MM.1S (cell line): Measurements from ENCODE around the gene ZNF385D.

Experiments used
- DNase-seq: peaks from one replicate; pipeline ENCODE4 v3.0.0-alpha.2; 2015
- H2AFZ ChIP-seq: fragments of 300-600 bp; sonication (generic); 2 replicates; pipeline ENCODE4 v1.6.0; 2016; ENCODE audit warnings: antibody characterized with exemption, low read length
- H3F3A ChIP-seq: fragments of 300-600 bp; sonication (generic); 2 replicates; pipeline ENCODE4 v1.6.1; 2016; ENCODE audit warnings: mild to moderate bottlenecking, antibody characterized with exemption, low read length, moderate library complexity, mixed read lengths; ENCODE audit not compliant: insufficient read depth
- H3K27ac ChIP-seq: fragments of 300-600 bp; sonication (generic); 2 replicates; pipeline ENCODE4 v1.5.1; 2016; ENCODE audit warnings: mild to moderate bottlenecking, low read length
- H3K27me3 ChIP-seq: fragments of 300-600 bp; sonication (generic); replicated peaks from 2 replicates; pipeline ENCODE4 v1.6.0; 2016; ENCODE audit warnings: low read length; ENCODE audit not compliant: insufficient read depth
- H3K36me3 ChIP-seq: fragments of 300-600 bp; sonication (generic); replicated peaks from 2 replicates; pipeline ENCODE4 v1.6.1; 2016; ENCODE audit warnings: mild to moderate bottlenecking, low read length, mixed read lengths; ENCODE audit not compliant: insufficient read depth
- H3K4me1 ChIP-seq: fragments of 300-600 bp; sonication (generic); 2 replicates; pipeline ENCODE4 v1.6.1; 2016; ENCODE audit warnings: low read length, mixed read lengths
- H3K4me2 ChIP-seq: fragments of 300-600 bp; sonication (generic); 2 replicates; pipeline ENCODE4 v1.6.0; 2016; ENCODE audit warnings: low read depth, low read length
- H3K4me3 ChIP-seq: fragments of 300-600 bp; sonication (generic); 2 replicates; pipeline ENCODE4 v1.5.1; 2016; ENCODE audit warnings: low read length, mixed read lengths
- H3K79me2 ChIP-seq: fragments of 300-600 bp; sonication (generic); 2 replicates; pipeline ENCODE4 v1.6.1; 2016; ENCODE audit warnings: mixed run types, low read length, mixed read lengths
- H3K9ac ChIP-seq: fragments of 300-600 bp; sonication (generic); 2 replicates; pipeline ENCODE4 v1.6.1; 2016; ENCODE audit warnings: low read length, mixed read lengths
- H3K9me2 ChIP-seq: fragments of 300-600 bp; sonication (generic); replicated peaks from 2 replicates; pipeline ENCODE4 v1.6.1; 2016; ENCODE audit warnings: mild to moderate bottlenecking, low read length, mixed read lengths; ENCODE audit not compliant: insufficient read depth
- H3K9me3 ChIP-seq: fragments of 300-600 bp; sonication (generic); replicated peaks from 2 replicates; pipeline ENCODE4 v1.6.1; 2016; ENCODE audit warnings: mild to moderate bottlenecking, low read length, mixed read lengths; ENCODE audit not compliant: insufficient read depth
- H4K20me1 ChIP-seq: fragments of 300-600 bp; sonication (generic); 2 replicates; pipeline ENCODE4 v1.6.1; 2016; ENCODE audit warnings: mild to moderate bottlenecking, low read length, moderate library complexity, mixed read lengths; ENCODE audit not compliant: insufficient read depth
- CTCF ChIP-seq: fragments of 300-600 bp; sonication (generic); IDR thresholded peaks from 2 replicates; pipeline ENCODE4 v1.5.1; 2016; ENCODE audit warnings: antibody characterized with exemption, low read length, mixed read lengths
- EZH2 ChIP-seq: fragments of 300-600 bp; sonication (generic); optimal IDR thresholded peaks from 2 replicates; pipeline ENCODE3; 2017; ENCODE audit warnings: low read depth, mild to moderate bottlenecking, antibody characterized with exemption, low read length, mixed read lengths
- EZH2phosphoT487 ChIP-seq: fragments of 300-600 bp; sonication (generic); IDR thresholded peaks from 2 replicates; pipeline ENCODE4 v1.6.1; 2018; ENCODE audit warnings: antibody characterized with exemption, low read length

Gene ZNF385D

GRCh38 chr3:21613372-21614070 is 137.5 kb downstream of the ZNF385D start:
- Histone ChIP-seq H4K20me1 (no peaks in the 10 kb centered on the region), H3K27me3 (no peaks in the 10 kb centered on the region), H3F3A (no peaks in the 10 kb centered on the region), H3K27ac (no peak overlapping the region), H3K9me2 (no peaks in the 10 kb centered on the region), H3K4me2 (no peak overlapping the region), H3K9ac (no peak overlapping the region), H3K4me1 (no peaks in the 10 kb centered on the region), H3K9me3 (no peaks in the 10 kb centered on the region), H3K36me3 (no peaks in the 10 kb centered on the region), H3K4me3 (no peak overlapping the region), H3K79me2 (no peaks in the 10 kb centered on the region), H2AFZ (no peak overlapping the region)
- no peak for DNase-seq
- no peak for TF ChIP-seq EZH2
- no peak for TF ChIP-seq CTCF
- no peak for TF ChIP-seq EZH2phosphoT487

GRCh38 chr3:21601178-21601577 is 149.8 kb downstream of the ZNF385D start:
- no peaks in the 10 kb centered on the region for H3K27me3 ChIP-seq
- H3K4me2 ChIP-seq, result no peak overlapping the region
- no peaks in the 10 kb centered on the region for H3K79me2 ChIP-seq
- no peak for TF ChIP-seq EZH2
- TF ChIP-seq CTCF, result no peak
- no peak for TF ChIP-seq EZH2phosphoT487
- no peak overlapping the region for H3K27ac ChIP-seq
- no peaks in the 10 kb centered on the region for H3K9me3 ChIP-seq
- H3F3A ChIP-seq, result no peaks in the 10 kb centered on the region
- H3K9ac ChIP-seq, result no peak overlapping the region
- H3K4me3 ChIP-seq, result no peak overlapping the region
- H3K36me3 ChIP-seq, result no peaks in the 10 kb centered on the region
- no peak for DNase-seq
- H3K9me2 ChIP-seq, result no peaks in the 10 kb centered on the region
- no peaks in the 10 kb centered on the region for H4K20me1 ChIP-seq
- H2AFZ ChIP-seq, result no peak overlapping the region
- H3K4me1 ChIP-seq, result no peaks in the 10 kb centered on the region

GRCh38 chr3:21599890-21600289 is 151.1 kb downstream of the ZNF385D start:
- H2AFZ ChIP-seq, result no peak overlapping the region
- no peaks in the 10 kb centered on the region for H3K9me3 ChIP-seq
- H3K9ac ChIP-seq, result no peak overlapping the region
- no peaks in the 10 kb centered on the region for H3K79me2 ChIP-seq
- H3K4me1 ChIP-seq, result no peaks in the 10 kb centered on the region
- no peaks in the 10 kb centered on the region for H3K27me3 ChIP-seq
- H3K36me3 ChIP-seq, result no peaks in the 10 kb centered on the region
- no peaks in the 10 kb centered on the region for H4K20me1 ChIP-seq
- no peak overlapping the region for H3K4me3 ChIP-seq
- no peaks in the 10 kb centered on the region for H3K9me2 ChIP-seq
- no peak for TF ChIP-seq EZH2
- TF ChIP-seq EZH2phosphoT487, result no peak
- no peak for TF ChIP-seq CTCF
- no peak for DNase-seq
- H3K27ac ChIP-seq, result no peak overlapping the region
- no peak overlapping the region for H3K4me2 ChIP-seq
- H3F3A ChIP-seq, result no peaks in the 10 kb centered on the region
